NB4 (cell line): ENCODE data around the gene GALNT14.

ENCODE experiments used
- MYC ChIP-seq: IDR thresholded peaks from 2 replicates; pipeline ENCODE4 v1.6.1; 2011; ENCODE audit warnings: low read depth, low read length
- POLR2A ChIP-seq: IDR thresholded peaks from 2 replicates; pipeline ENCODE4 v1.6.1; 2011; ENCODE audit warnings: mild to moderate bottlenecking; ENCODE audit not compliant: insufficient read length; ENCODE audit errors: extremely low read depth
- TF ChIP-seq, protein P1 (sequence below): IDR thresholded peaks from one replicate; pipeline ENCODE4 v1.5.1; 2012; ENCODE audit warnings: low read depth, low read length
- TF ChIP-seq, protein P2 (sequence below): IDR thresholded peaks from 2 replicates; pipeline ENCODE4 v1.6.1; 2011; ENCODE audit warnings: low read depth, low read length

DNA sequence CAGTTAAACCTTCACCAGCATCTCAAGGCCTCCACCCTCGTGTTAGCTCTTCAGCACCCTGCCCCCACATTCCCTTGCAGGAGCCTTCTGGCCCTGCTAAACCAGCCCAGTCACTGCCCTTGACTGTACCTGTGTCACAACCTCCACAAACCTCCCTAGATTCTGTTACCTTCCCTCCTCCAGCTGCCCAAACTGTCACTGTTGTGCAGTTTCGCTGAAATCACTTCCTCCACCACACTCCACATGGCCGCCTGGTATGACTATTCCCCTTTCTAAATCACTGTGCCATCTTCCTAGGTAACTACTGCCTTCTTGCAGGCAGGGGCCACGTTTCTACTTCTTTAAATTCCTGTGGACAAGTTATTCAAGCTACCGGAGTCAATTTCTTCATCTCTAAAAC, 160.2 kb downstream of the GALNT14 start:
- TF ChIP-seq POLR2A (no peak), MYC (no peak)
- TF ChIP-seq, protein P1, sequence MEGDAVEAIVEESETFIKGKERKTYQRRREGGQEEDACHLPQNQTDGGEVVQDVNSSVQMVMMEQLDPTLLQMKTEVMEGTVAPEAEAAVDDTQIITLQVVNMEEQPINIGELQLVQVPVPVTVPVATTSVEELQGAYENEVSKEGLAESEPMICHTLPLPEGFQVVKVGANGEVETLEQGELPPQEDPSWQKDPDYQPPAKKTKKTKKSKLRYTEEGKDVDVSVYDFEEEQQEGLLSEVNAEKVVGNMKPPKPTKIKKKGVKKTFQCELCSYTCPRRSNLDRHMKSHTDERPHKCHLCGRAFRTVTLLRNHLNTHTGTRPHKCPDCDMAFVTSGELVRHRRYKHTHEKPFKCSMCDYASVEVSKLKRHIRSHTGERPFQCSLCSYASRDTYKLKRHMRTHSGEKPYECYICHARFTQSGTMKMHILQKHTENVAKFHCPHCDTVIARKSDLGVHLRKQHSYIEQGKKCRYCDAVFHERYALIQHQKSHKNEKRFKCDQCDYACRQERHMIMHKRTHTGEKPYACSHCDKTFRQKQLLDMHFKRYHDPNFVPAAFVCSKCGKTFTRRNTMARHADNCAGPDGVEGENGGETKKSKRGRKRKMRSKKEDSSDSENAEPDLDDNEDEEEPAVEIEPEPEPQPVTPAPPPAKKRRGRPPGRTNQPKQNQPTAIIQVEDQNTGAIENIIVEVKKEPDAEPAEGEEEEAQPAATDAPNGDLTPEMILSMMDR = no peak
- TF ChIP-seq, protein P2, sequence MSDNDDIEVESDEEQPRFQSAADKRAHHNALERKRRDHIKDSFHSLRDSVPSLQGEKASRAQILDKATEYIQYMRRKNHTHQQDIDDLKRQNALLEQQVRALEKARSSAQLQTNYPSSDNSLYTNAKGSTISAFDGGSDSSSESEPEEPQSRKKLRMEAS = no peak
